Right lobe of liver (tissue), 4 donors: ENCODE data around the gene ESM1.

Experiments
- POLR2A ChIP-seq: fragments of 450-650 bp; IDR thresholded peaks from one replicate; pipeline ENCODE4 v1.6.1; 2017; ENCODE audit warnings: antibody characterized with exemption, mild to moderate bottlenecking
- TF ChIP-seq, protein P1 (sequence below), 4 donors: fragments of 200-600 bp in 3 of 4; fragments of 450-650 bp in 1 of 4; IDR thresholded peaks; one replicate each; pipeline versions ENCODE4 v1.5.1 to v1.8.0; 2016 to 2022; ENCODE audit warnings: antibody characterized with exemption in 4 of 4, mild to moderate bottlenecking in 2 of 4
- donor health status: DM: no; HTN: no; CAD: no.
- donor health status: DM: no; HTN: no; CAD: no.
- donor health status: DM: no; HTN: yes; CAD: no.

DNA sequence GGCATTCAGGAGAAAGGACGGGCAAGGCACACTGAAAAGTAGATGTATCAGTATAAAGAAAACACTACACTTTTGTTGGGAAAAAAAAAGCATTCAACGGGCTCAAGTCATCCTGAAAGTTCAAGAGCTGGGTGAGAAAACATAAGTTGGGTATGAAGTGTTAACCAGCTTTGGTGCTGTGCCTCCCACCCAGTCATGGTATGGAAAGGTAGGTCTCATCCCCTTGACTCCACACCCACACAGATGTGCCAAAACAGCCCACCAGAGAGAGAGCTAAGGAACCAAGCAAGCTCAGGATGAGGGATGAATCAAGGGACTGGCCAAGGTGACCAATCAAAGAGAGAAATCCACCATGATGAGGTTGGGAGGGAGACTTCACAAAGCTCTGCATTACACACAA, 54.7 kb downstream of the ESM1 start:
- no peak for TF ChIP-seq POLR2A
- TF ChIP-seq, protein P1, sequence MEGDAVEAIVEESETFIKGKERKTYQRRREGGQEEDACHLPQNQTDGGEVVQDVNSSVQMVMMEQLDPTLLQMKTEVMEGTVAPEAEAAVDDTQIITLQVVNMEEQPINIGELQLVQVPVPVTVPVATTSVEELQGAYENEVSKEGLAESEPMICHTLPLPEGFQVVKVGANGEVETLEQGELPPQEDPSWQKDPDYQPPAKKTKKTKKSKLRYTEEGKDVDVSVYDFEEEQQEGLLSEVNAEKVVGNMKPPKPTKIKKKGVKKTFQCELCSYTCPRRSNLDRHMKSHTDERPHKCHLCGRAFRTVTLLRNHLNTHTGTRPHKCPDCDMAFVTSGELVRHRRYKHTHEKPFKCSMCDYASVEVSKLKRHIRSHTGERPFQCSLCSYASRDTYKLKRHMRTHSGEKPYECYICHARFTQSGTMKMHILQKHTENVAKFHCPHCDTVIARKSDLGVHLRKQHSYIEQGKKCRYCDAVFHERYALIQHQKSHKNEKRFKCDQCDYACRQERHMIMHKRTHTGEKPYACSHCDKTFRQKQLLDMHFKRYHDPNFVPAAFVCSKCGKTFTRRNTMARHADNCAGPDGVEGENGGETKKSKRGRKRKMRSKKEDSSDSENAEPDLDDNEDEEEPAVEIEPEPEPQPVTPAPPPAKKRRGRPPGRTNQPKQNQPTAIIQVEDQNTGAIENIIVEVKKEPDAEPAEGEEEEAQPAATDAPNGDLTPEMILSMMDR (IDR thresholded peaks at IDR 0.05) = no peak
